CD4-positive, alpha-beta T cell (primary cell): ENCODE results near the gene NAPB. TPM values are rescaled to one million over a fixed set of nuclear protein-coding genes. Genes with fewer than 3 reads are reported as not detected.

Experiments used
- ATAC-seq: fragments of 200-7000 bp; cut with Tn5 transposase; one replicate; pipeline ENCODE4 v1.10.0; 2022; ENCODE audit warnings: mild to moderate bottlenecking; ENCODE audit not compliant: poor library complexity
- CTCF ChIA-PET: fragments of 350-600 bp; sonication (Branson Sonifier 250); formaldehyde crosslinking; loops from one replicate; lab custom pipeline; 2021; ENCODE audit warnings: antibody characterized with exemption, inconsistent platforms; lab: Charles Lee
- POLR2A ChIA-PET: fragments of 350-600 bp; sonication (Branson Sonifier 250); formaldehyde crosslinking; loops from one replicate; lab custom pipeline; 2021; ENCODE audit warnings: antibody characterized with exemption, inconsistent platforms; lab: Charles Lee
- DNase-seq, 14 experiments: peaks; one replicate each; pipeline ENCODE4 v3.0.0-alpha.2; 2013 to 2020; ENCODE audit warnings: mixed read lengths in 2 of 14
- H3K27ac ChIP-seq, 2 donors: one replicate each; pipeline versions ENCODE4 v1.5.1 to v1.7.0; 2013; ENCODE audit warnings: low read length in 2 of 2, low read depth in 1 of 2, mild to moderate bottlenecking in 1 of 2
- H3K27me3 ChIP-seq, 2 experiments: 1 replicate in 1 of 2; 2 replicates in 1 of 2; pipeline versions ENCODE4 v1.6.1 to v1.7.0; 2013; ENCODE audit warnings: low read length in 2 of 2, control low read depth in 1 of 2, mild to moderate bottlenecking in 1 of 2, moderate library complexity in 1 of 2; ENCODE audit not compliant: insufficient read depth in 2 of 2, control insufficient read depth in 1 of 2
- H3K36me3 ChIP-seq: one replicate; pipeline ENCODE4 v1.6.1; 2013; ENCODE audit warnings: low read length, control low read depth; ENCODE audit not compliant: insufficient read depth
- H3K4me1 ChIP-seq: one replicate; pipeline ENCODE4 v1.6.1; 2013; ENCODE audit warnings: low read length, control low read depth; ENCODE audit not compliant: insufficient read depth
- H3K4me3 ChIP-seq: one replicate; pipeline ENCODE4 v1.5.1; 2013; ENCODE audit warnings: mild to moderate bottlenecking, low read length, moderate library complexity
- H3K9me3 ChIP-seq, 2 experiments: 1 replicate in 1 of 2; 2 replicates in 1 of 2; pipeline versions ENCODE4 v1.6.1 to v1.7.0; 2013; ENCODE audit warnings: low read length in 2 of 2, mild to moderate bottlenecking in 2 of 2, control low read depth in 1 of 2, moderate library complexity in 1 of 2; ENCODE audit not compliant: control insufficient read depth in 1 of 2, insufficient read depth in 1 of 2
- H3K27ac Mint-ChIP-seq: one replicate; pipeline ENCODE4 v1.8.0; 2020; ENCODE audit warnings: mixed read lengths
- H3K27me3 Mint-ChIP-seq: one replicate; pipeline ENCODE4 v1.8.0; 2021; ENCODE audit warnings: mixed read lengths
- H3K36me3 Mint-ChIP-seq: one replicate; pipeline ENCODE4 v1.8.0; 2021; ENCODE audit warnings: low read depth, mixed read lengths
- H3K4me1 Mint-ChIP-seq: one replicate; pipeline ENCODE4 v1.8.0; 2021; ENCODE audit warnings: low read depth, mixed read lengths
- H3K4me3 Mint-ChIP-seq: one replicate; pipeline ENCODE4 v1.8.0; 2020; ENCODE audit warnings: mild to moderate bottlenecking, mixed read lengths
- H3K9me3 Mint-ChIP-seq: one replicate; pipeline ENCODE4 v1.8.0; 2020; ENCODE audit warnings: mixed read lengths
- intact Hi-C, 2 experiments: fragments of 100-400 bp; cut with DNase I in 1 of 2; cut with micrococcal nuclease in 1 of 2; formaldehyde crosslinking; loops; one replicate each; pipeline versions ENCODE4 v1.15.1 to v1.9.0; 2023 to 2025; cut with DNase I, micrococcal nuclease
- total RNA-seq, 174 experiments: library from RNA in 2 of 174; stranded (reverse) in 2 of 174; gene quantifications; one replicate each; pipeline ENCODE4 v1.2.3 and lab custom pipeline; 2021 to 2026
- TF ChIP-seq, protein P1 (sequence below): fragments of 200-600 bp; IDR thresholded peaks from one replicate; pipeline ENCODE4 v1.8.0; 2022; ENCODE audit warnings: antibody characterized with exemption, mild to moderate bottlenecking

The NAPB gene
- total RNA-seq, 2 experiments from 2014 or later: 7.5 to 8.9 TPM

GRCh38 chr20:23356203-23356602 lies 65.1 kb downstream of the NAPB start:
- peaks cover 42% of the 10 kb centered on the region for H3K4me1 Mint-ChIP-seq
- no peak overlapping the region for H3K4me3 Mint-ChIP-seq
- no peak for DNase-seq
- Histone ChIP-seq H3K36me3 (peaks cover 18% of the 10 kb centered on the region), H3K4me3 (no peak overlapping the region), H3K9me3 (no peaks in the 10 kb centered on the region), H3K4me1 (peaks cover 31% of the 10 kb centered on the region), H3K27ac (no peak overlapping the region), H3K27me3 (no peaks in the 10 kb centered on the region)
- H3K36me3 Mint-ChIP-seq: peaks cover 15% of the 10 kb centered on the region
- POLR2A ChIA-PET: interaction anchor here (1.2 kb wide), 1 partner anchor 65 kb away, joined by 3 read pairs; the partner anchor contains the start of gene NAPB
- no peak for ATAC-seq
- H3K27me3 Mint-ChIP-seq: no peaks in the 10 kb centered on the region
- CTCF ChIA-PET: no interaction called here
- H3K9me3 Mint-ChIP-seq: no peaks in the 10 kb centered on the region
- H3K27ac Mint-ChIP-seq: peak overlapping the region; percentile 75
- intact Hi-C loops: loop anchor here in 1 of 2 experiments (5.0 kb wide), 1 partner anchor 1841 kb away; the partner anchor contains the start of gene ENTPD6
- TF ChIP-seq, protein P1, sequence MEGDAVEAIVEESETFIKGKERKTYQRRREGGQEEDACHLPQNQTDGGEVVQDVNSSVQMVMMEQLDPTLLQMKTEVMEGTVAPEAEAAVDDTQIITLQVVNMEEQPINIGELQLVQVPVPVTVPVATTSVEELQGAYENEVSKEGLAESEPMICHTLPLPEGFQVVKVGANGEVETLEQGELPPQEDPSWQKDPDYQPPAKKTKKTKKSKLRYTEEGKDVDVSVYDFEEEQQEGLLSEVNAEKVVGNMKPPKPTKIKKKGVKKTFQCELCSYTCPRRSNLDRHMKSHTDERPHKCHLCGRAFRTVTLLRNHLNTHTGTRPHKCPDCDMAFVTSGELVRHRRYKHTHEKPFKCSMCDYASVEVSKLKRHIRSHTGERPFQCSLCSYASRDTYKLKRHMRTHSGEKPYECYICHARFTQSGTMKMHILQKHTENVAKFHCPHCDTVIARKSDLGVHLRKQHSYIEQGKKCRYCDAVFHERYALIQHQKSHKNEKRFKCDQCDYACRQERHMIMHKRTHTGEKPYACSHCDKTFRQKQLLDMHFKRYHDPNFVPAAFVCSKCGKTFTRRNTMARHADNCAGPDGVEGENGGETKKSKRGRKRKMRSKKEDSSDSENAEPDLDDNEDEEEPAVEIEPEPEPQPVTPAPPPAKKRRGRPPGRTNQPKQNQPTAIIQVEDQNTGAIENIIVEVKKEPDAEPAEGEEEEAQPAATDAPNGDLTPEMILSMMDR: no peak

GRCh38 chr20:23350904-23351838 lies 70.1 kb downstream of the NAPB start:
- no peaks in the 10 kb centered on the region for H3K9me3 Mint-ChIP-seq
- peaks cover 24% of the 10 kb centered on the region for H3K36me3 Mint-ChIP-seq
- Histone ChIP-seq H3K4me1 (peaks cover 30% of the 10 kb centered on the region), H3K9me3 (no peaks in the 10 kb centered on the region), H3K4me3 (peak overlapping the region; percentile 77), H3K27me3 (no peaks in the 10 kb centered on the region), H3K27ac (peak overlapping the region; percentile 99 to 100), H3K36me3 (peaks cover 18% of the 10 kb centered on the region)
- no peaks in the 10 kb centered on the region for H3K27me3 Mint-ChIP-seq
- ATAC-seq (peak; percentile 43), DNase-seq (peak; percentile 28 to 84 (median 50))
- intact Hi-C loops: loop anchor here (1.0 to 5.0 kb wide), 6 partner anchors 7 to 1706 kb away; partner anchors contain the start of genes GZF1 (in 2 of the 2), ACSS1 (in 1 of the 2), APMAP (in 1 of the 2) and CST9 (in 1 of the 2)
- CTCF ChIA-PET: interaction anchor here (2.4 kb wide), 2 partner anchors 7 to 68 kb away, joined by 18 to 22 read pairs; no protein-coding TSS in a partner anchor
- H3K4me3 Mint-ChIP-seq: peak overlapping the region; percentile 98
- TF ChIP-seq, protein P1: no peak
- peak overlapping the region; percentile 99 for H3K27ac Mint-ChIP-seq
- H3K4me1 Mint-ChIP-seq: peaks cover 35% of the 10 kb centered on the region
- POLR2A ChIA-PET: interaction anchor here (0.8 to 2.6 kb wide), 11 partner anchors 7 to 1907 kb away, joined by 3 to 83 read pairs (median 7); partner anchors contain the start of genes ENTPD6, GZF1 and NAPB

DNA sequence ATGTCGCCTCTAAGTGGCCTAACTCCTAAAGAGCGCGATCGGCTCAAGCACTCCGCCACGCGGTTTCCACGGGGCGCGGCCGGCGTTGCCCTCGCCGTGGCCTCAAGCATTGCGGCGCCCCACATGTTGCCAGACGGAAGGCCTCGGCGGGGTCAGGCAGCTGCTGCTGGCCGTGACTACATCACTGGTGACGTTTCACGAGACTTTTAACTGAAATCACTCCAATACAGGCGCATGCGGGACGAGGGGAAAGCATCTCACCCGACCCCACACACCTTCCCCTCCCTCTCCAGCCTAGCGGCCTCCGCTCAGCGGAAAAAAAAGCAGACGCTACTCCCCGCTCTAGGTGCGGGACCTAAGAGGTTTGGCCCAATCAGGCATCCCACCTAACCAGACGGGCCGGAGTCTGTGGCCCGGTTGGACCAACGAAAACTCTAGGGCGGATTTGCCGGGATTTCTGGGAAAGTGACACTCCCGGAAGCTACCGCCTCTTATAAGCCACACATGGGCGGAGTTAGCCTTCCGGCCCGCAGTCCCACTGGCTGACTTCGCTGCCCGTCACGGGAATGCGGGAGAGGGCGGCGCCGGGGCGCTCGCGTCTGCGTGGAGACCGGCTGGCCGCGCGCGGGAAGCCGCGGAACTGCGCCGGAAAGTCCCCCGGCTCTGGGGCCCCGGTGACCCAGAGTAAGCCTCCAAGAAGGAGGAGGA lies 70.9 kb downstream of the NAPB start, which contains the start of gene NXT1:
TSS of gene NXT1 (plus strand) at position 596 of the 708 bp plus-strand sequence. CDS start 3,251 bp downstream, outside the sequence.
- intact Hi-C loops: loop anchor here (1.0 to 5.0 kb wide), 6 partner anchors 8 to 1707 kb away; partner anchors contain the start of genes ACSS1 (in 1 of the 2), APMAP (in 1 of the 2), CST9 (in 1 of the 2) and GZF1 (in 1 of the 2)
- H3K27me3 Mint-ChIP-seq: no peaks in the 10 kb centered on the region

More for the DNA sequence above, 70.9 kb downstream of the NAPB start, which contains the start of gene NXT1:
- ATAC-seq (peak; percentile 81), DNase-seq (peak; percentile 90 to 98 (median 94))
- peak within 1 kb of the TSS; percentile 99 to 100 for H3K27ac ChIP-seq
- no peaks in the 10 kb centered on the region for H3K9me3 ChIP-seq
- peaks cover 30% of the 10 kb centered on the region for H3K4me1 ChIP-seq
- no peaks in the 10 kb centered on the region for H3K9me3 Mint-ChIP-seq
- no peaks in the 10 kb centered on the region for H3K27me3 ChIP-seq
- peak within 1 kb of the TSS; percentile 98 for H3K4me3 Mint-ChIP-seq
- CTCF ChIA-PET: interaction anchor here (0.8 to 2.4 kb wide), 11 partner anchors 8 to 96 kb away, joined by 3 to 22 read pairs (median 4); partner anchors contain the start of gene NAPB
- POLR2A ChIA-PET: interaction anchor here (0.7 to 2.6 kb wide), 18 partner anchors 8 to 1908 kb away, joined by 3 to 83 read pairs (median 4); partner anchors contain the start of genes ACSS1, ENTPD6, GZF1 and NAPB
- H3K36me3 Mint-ChIP-seq: peaks cover 18% of the 10 kb centered on the region
- peaks cover 30% of the 10 kb centered on the region for H3K4me1 Mint-ChIP-seq
- TF ChIP-seq, protein P1: no peak
- peaks cover 16% of the 10 kb centered on the region for H3K36me3 ChIP-seq
- peak within 1 kb of the TSS; percentile 99 for H3K27ac Mint-ChIP-seq
- peak within 1 kb of the TSS; percentile 77 for H3K4me3 ChIP-seq
